ENCODE measurements around the gene MESP2.
A peak's percentile ranks its signal among the peaks of the same experiment; 100 is the strongest.

MESP2 gene

GRCh38 chr15:89756897-89757296 is 19.2 kb upstream of the MESP2 start:
- no peak for DNase-seq

GRCh38 chr15:89758283-89758682 is 17.8 kb upstream of the MESP2 start:
- DNase-seq = no peak

- no peak for DNase-seq
These were observed 17.2 kb upstream of the MESP2 start for GRCh38 chr15:89758981-89759380.

- no peak for DNase-seq
These were observed 16.3 kb upstream of the MESP2 start for GRCh38 chr15:89759835-89760234.

- DNase-seq = peak; percentile 65
These were observed 15.7 kb upstream of the MESP2 start for GRCh38 chr15:89760303-89761008.

GRCh38 chr15:89761009-89761831 is 14.9 kb upstream of the MESP2 start:
- DNase-seq = no peak

- no peak for DNase-seq
These were observed 14.2 kb upstream of the MESP2 start for GRCh38 chr15:89761929-89762328.

GRCh38 chr15:89765694-89766093 is 10.4 kb upstream of the MESP2 start:
- DNase-seq = no peak

- no peak for DNase-seq
These were observed 9.5 kb upstream of the MESP2 start for GRCh38 chr15:89766357-89767311.

- no peak for DNase-seq
These were observed 8.7 kb upstream of the MESP2 start for GRCh38 chr15:89767411-89767915.

GRCh38 chr15:89768071-89768500 is 8.0 kb upstream of the MESP2 start:
- DNase-seq = no peak

- no peak for DNase-seq
These were observed 6.8 kb upstream of the MESP2 start for GRCh38 chr15:89769366-89769765.

GRCh38 chr15:89770041-89770440 is 6.1 kb upstream of the MESP2 start:
- no peak for DNase-seq

GRCh38 chr15:89772932-89773583 is 3.1 kb upstream of the MESP2 start:
- peak; percentile 72 for DNase-seq

GRCh38 chr15:89774492-89774891 is 1.6 kb upstream of the MESP2 start:
- DNase-seq = no peak

- no peak for DNase-seq
These were observed 317 bp upstream of the MESP2 start for GRCh38 chr15:89775815-89776214.

- no peak for DNase-seq
These were observed 1.1 kb downstream of the MESP2 start for GRCh38 chr15:89777073-89777751.

- no peak for DNase-seq
These were observed 1.7 kb downstream of the MESP2 start for GRCh38 chr15:89777782-89778380.

- no peak for DNase-seq
These were observed 2.7 kb downstream of the MESP2 start for GRCh38 chr15:89778861-89779260.

GRCh38 chr15:89780601-89781000 is 4.5 kb downstream of the MESP2 start:
- DNase-seq = no peak

GRCh38 chr15:89781055-89781454 is 4.9 kb downstream of the MESP2 start:
- DNase-seq = no peak
